Sigmoid colon (tissue), 7 donors: ENCODE results near the gene HTRA3. TPM values are rescaled to one million over a fixed set of nuclear protein-coding genes. Genes with fewer than 3 reads are reported as not detected.
A peak's percentile ranks its signal among the peaks of the same experiment; 100 is the strongest.

Source experiments
- DNase-seq: peaks from one replicate; pipeline ENCODE4 v3.0.0-alpha.2; 2019
- H3K27ac ChIP-seq, 4 donors: fragments of 200-600 bp; sonication (generic); one replicate each; pipeline ENCODE4 v1.5.1; 2016 to 2019; ENCODE audit warnings: mild to moderate bottlenecking in 1 of 4
- H3K27me3 ChIP-seq, 3 donors: fragments of 200-600 bp; sonication (generic); one replicate each; pipeline ENCODE4 v1.5.1; 2019; ENCODE audit warnings: mild to moderate bottlenecking in 1 of 3
- H3K36me3 ChIP-seq, 4 donors: fragments of 200-600 bp; sonication (generic); one replicate each; pipeline ENCODE4 v1.5.1; 2016 to 2019
- H3K4me1 ChIP-seq, 4 donors: fragments of 200-600 bp; sonication (generic); one replicate each; pipeline ENCODE4 v1.5.1; 2017 to 2019
- H3K4me3 ChIP-seq, 4 donors: fragments of 200-600 bp; sonication (generic); one replicate each; pipeline ENCODE4 v1.5.1; 2017 to 2019; ENCODE audit warnings: mild to moderate bottlenecking in 2 of 4, moderate library complexity in 1 of 4
- H3K9me3 ChIP-seq, 4 donors: fragments of 200-600 bp in 3 of 4; sonication (generic) in 3 of 4; one replicate each; pipeline versions ENCODE4 v1.5.1 to v1.6.1; 2013 to 2019
- EP300 ChIP-seq, 4 donors: sonication (generic); formaldehyde crosslinking; IDR thresholded peaks; one replicate each; pipeline ENCODE4 v1.6.1; 2017; ENCODE audit warnings: antibody characterized with exemption in 4 of 4
- POLR2A ChIP-seq, 2 donors: fragments of 450-650 bp; IDR thresholded peaks; one replicate each; pipeline ENCODE4 v1.6.1; 2016; ENCODE audit warnings: antibody characterized with exemption in 2 of 2, mild to moderate bottlenecking in 2 of 2, moderate library complexity in 2 of 2
- POLR2AphosphoS5 ChIP-seq, 4 donors: sonication (generic); formaldehyde crosslinking; IDR thresholded peaks; one replicate each; pipeline ENCODE4 v1.6.1; 2017; ENCODE audit warnings: antibody characterized with exemption in 4 of 4
- WGBS, 2 donors: extraction: QIAGEN DNeasy Blood & Tissue Kit; methylation state at CpG; one replicate each; pipeline ENCODE4 v1.1.7; 2013; 5-methylcytosine and 5-hydroxymethylcytosine counted together
- intact Hi-C: fragments of 100-400 bp; cut with DNase I; formaldehyde crosslinking; loops from one replicate; pipeline ENCODE4 v1.15.1; 2023
- polyA plus RNA-seq, 3 donors: library from polyadenylated mRNA; stranded (reverse); fragments of 200-250 nt; gene quantifications; one replicate each; pipeline ENCODE4 v1.2.3, GENCODE V29; 2013
- total RNA-seq, 4 donors: library from RNA; depleted of rRNA; stranded (reverse); fragments of >200 nt; gene quantifications; one replicate each; pipeline ENCODE4 v1.1.0, GENCODE V29; 2016
- TF ChIP-seq, protein P1 (sequence below), 4 experiments: fragments of 450-650 bp in 3 of 4; fragments of 200-600 bp in 1 of 4; IDR thresholded peaks; one replicate each; pipeline ENCODE4 v1.5.1; 2016 to 2019; ENCODE audit warnings: antibody characterized with exemption in 4 of 4, mild to moderate bottlenecking in 3 of 4, moderate library complexity in 2 of 4
- donor health status: healthy with polysubstance abuse.
- donor health status: Bipolar disorder and iron deficiency.
- donor health status: healthy.

Gene HTRA3
- total and polyA plus RNA-seq, 7 donors: 1.2 to 49.6 (median 14.5) TPM

DNA sequence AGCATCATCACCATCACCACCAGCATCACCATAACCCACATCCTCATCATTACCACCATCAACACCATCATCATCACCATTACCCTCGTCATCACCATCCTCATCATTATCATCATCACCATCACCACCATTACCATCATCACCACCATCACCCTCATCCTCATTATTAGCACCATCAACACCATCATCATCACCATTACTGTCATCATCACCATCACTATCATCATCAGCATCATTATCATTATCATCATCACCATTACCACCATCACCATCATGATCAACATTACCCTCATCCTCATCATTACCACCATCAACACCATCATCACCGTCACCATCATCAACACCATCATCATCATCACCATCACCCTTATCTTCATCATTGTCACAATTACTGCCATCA is 51.7 kb downstream of the HTRA3 start:
- 90 to 91% methylated on average over 2 of the region's 2 CpGs for WGBS, 2 donors
- TF ChIP-seq, protein P1, sequence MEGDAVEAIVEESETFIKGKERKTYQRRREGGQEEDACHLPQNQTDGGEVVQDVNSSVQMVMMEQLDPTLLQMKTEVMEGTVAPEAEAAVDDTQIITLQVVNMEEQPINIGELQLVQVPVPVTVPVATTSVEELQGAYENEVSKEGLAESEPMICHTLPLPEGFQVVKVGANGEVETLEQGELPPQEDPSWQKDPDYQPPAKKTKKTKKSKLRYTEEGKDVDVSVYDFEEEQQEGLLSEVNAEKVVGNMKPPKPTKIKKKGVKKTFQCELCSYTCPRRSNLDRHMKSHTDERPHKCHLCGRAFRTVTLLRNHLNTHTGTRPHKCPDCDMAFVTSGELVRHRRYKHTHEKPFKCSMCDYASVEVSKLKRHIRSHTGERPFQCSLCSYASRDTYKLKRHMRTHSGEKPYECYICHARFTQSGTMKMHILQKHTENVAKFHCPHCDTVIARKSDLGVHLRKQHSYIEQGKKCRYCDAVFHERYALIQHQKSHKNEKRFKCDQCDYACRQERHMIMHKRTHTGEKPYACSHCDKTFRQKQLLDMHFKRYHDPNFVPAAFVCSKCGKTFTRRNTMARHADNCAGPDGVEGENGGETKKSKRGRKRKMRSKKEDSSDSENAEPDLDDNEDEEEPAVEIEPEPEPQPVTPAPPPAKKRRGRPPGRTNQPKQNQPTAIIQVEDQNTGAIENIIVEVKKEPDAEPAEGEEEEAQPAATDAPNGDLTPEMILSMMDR (IDR thresholded peaks at IDR 0.05): no peak
- TF ChIP-seq EP300 (IDR thresholded peaks at IDR 0.05) (no peak), POLR2AphosphoS5 (IDR thresholded peaks at IDR 0.05) (no peak), POLR2A (IDR thresholded peaks at IDR 0.05) (no peak)
- Histone ChIP-seq H3K4me3 (no peak overlapping the region), H3K9me3 (peaks cover 0 to 2% (median 0%) of the 10 kb centered on the region in 4 donors), H3K27ac (peak overlapping the region in 3 of 4 donors; percentile 78 to 91 (median 85)), H3K4me1 (peaks cover 0 to 37% (median 27%) of the 10 kb centered on the region in 4 donors), H3K27me3 (no peaks in the 10 kb centered on the region), H3K36me3 (no peaks in the 10 kb centered on the region)
- no peak for DNase-seq
- intact Hi-C loops: loop anchor here (2.0 kb wide), 1 partner anchor 72 kb away; no protein-coding TSS in a partner anchor

DNA sequence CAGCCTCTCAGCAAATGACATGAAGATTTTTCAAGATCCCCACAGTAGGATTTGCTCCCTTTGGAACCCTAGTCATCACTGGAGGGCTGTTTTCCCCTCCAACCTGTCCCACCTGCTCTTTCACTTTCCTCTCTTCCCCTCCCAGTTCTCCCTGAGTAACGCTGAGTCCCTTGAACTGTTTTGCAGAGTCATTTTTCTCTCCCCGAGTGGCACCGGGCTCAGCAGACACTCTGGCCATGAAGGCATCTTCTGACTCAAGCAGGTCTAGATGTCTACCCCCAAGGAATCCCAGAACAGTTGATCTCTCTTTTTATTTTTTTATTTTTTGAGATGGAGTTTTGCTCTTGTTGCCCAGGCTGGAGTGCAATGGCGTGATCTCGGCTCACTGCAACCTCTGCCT is 52.2 kb downstream of the HTRA3 start:
- intact Hi-C loops: loop anchor here (2.0 kb wide), 1 partner anchor 71 kb away; no protein-coding TSS in a partner anchor
- TF ChIP-seq EP300 (IDR thresholded peaks at IDR 0.05) (no peak), POLR2AphosphoS5 (IDR thresholded peaks at IDR 0.05) (no peak), POLR2A (IDR thresholded peaks at IDR 0.05) (no peak)
- TF ChIP-seq, protein P1 (IDR thresholded peaks at IDR 0.05): no peak
- H3K9me3 ChIP-seq: peaks cover 0 to 2% (median 0%) of the 10 kb centered on the region in 4 donors
- no peaks in the 10 kb centered on the region for H3K36me3 ChIP-seq
- H3K4me3 ChIP-seq: no peak overlapping the region
- H3K27me3 ChIP-seq: no peaks in the 10 kb centered on the region
- H3K27ac ChIP-seq: no peak overlapping the region
- peak; percentile 33 for DNase-seq
- peaks cover 0 to 32% (median 22%) of the 10 kb centered on the region in 4 donors for H3K4me1 ChIP-seq
- 74% methylated on average over 5 of the region's 5 CpGs for WGBS, 2 donors

DNA sequence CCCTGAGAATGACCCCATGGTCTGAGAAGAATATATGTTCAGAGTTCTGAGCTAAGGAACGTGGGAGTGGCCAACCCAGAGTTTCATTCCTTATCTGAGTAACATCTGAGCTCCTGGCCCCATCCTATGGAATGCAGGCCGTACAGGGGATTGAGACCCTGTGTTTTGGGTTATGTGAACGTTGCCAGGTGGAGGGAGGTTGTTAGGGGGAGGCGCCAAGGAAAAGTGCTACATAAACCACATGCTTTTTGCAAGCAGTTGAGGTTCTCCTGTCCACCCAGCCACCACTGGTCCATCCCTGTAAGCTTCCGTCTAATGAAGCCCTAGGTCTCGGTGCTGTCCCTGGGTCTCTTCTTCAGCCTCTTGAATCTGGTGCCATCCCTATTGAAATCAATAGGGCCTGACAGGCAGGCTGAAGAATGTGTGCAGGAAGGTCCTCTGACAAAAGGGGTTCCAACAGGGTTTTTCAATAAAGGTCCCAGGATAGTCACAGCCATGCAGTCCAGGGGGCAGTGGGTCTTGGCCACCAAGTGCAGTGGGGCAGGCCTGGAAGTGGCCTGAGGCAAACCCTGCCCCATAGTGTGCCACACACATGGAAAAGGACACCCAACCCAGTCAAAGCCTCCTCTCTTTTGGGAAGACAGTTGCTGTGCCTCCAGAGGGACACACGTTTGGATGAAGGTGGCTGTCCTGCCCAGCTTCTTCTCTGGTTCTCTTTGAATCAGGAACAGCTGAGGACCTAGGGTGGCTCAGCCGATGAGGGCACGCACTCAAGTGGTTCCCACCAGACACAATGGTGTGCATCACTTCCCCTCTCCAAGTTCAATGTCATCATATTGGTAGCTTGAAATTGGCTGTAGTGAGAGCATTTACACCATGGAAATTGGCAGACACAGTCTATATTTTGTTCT is 53.5 kb downstream of the HTRA3 start:
- H3K4me3 ChIP-seq: no peak overlapping the region
- 71 to 84% methylated on average over 9 of the region's 9 CpGs for WGBS, 2 donors
- DNase-seq: peak; percentile 44
- no peaks in the 10 kb centered on the region for H3K27me3 ChIP-seq
- peaks cover 0 to 4% (median 0%) of the 10 kb centered on the region in 4 donors for H3K9me3 ChIP-seq
- TF ChIP-seq, protein P1 (IDR thresholded peaks at IDR 0.05): no peak
- no peak for TF ChIP-seq EP300 (IDR thresholded peaks at IDR 0.05)
- no peak for TF ChIP-seq POLR2A (IDR thresholded peaks at IDR 0.05)
- TF ChIP-seq POLR2AphosphoS5 (IDR thresholded peaks at IDR 0.05): no peak
- H3K27ac ChIP-seq: no peak overlapping the region
- peaks cover 0 to 26% (median 19%) of the 10 kb centered on the region in 4 donors for H3K4me1 ChIP-seq
- intact Hi-C loops: no loop called here
- no peaks in the 10 kb centered on the region for H3K36me3 ChIP-seq

DNA sequence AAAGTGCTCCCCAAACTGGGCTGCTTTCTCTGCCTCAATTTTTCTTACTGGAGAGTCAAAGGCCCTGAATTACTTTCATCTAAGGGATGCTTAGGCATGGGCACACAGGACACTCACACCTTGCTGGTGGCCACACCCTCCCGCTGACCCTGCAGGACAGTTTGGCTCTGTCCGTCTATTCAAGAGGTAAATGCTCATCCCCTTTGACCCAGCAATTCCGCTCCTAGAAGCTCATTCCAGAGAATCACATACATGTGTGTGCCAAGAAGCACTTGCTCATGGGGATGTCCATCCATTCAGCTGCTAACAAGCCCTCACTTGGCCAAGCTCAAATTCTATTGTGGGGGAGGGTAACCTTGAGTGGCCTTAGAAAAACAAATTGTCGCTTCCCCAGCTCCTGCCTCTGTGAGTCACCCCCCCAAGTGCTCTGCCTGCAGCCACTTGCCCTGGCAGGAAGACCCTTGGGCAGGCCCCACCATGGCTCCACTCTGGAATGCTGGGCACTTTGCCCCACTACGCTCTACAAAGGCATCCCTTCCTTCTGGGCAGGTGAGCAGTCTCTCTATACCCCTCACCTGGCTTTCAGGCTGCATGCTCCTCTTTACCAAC is 54.5 kb downstream of the HTRA3 start:
- Histone ChIP-seq H3K27me3 (no peaks in the 10 kb centered on the region), H3K36me3 (no peaks in the 10 kb centered on the region), H3K9me3 (peaks cover 0 to 4% (median 0%) of the 10 kb centered on the region in 4 donors), H3K27ac (no peak overlapping the region), H3K4me1 (peaks cover 0 to 20% (median 17%) of the 10 kb centered on the region in 4 donors), H3K4me3 (no peak overlapping the region)
- 72 to 76% methylated on average over 5 of the region's 5 CpGs for WGBS, 2 donors
- peak; percentile 42 for DNase-seq
- TF ChIP-seq POLR2AphosphoS5 (IDR thresholded peaks at IDR 0.05) (no peak), POLR2A (IDR thresholded peaks at IDR 0.05) (no peak), EP300 (IDR thresholded peaks at IDR 0.05) (no peak)
- TF ChIP-seq, protein P1 (IDR thresholded peaks at IDR 0.05): no peak
- intact Hi-C loops: no loop called here
